ENCODE measurements around the gene GRK6.

- TF ChIP-seq POLR2AphosphoS5 (IDR thresholded peaks at IDR 0.05) (no peak), CTCF (IDR thresholded peaks at IDR 0.05) (no peak), POLR2A (IDR thresholded peaks at IDR 0.05; ENCODE audit: low read depth) (no peak)
Measured at GRCh38 chr5:177439518-177440053, 13.1 kb downstream of the GRK6 start.
